ENCODE measurements around the gene NUDC.

Gene NUDC

DNA sequence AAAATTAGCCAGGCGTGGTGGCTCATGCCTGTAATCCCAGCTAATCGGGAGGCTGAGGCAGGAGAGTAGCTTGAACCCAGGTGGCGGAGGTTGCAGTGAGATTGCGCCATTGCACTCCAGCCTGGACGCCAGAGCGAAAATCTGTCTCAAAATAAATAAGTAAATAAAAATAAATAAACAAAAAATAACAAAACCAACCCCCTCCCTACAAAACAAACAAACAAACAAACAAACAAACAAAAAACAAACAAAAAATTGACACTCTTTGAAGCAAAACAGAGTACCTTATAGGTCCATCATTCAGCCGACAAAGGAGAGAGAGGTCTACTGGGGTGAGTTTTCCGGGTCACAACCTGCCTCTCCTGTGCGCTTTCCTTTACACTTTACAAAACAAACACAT is 44.1 kb downstream of the NUDC start:
- Mint-ChIP-seq H3K27me3 (ENCODE audit: low read depth, poor library complexity) (peaks cover 82% of the 10 kb centered on the region), H3K27ac (no peak overlapping the region), H3K4me1 (peaks cover 13% of the 10 kb centered on the region), H3K4me3 (no peak overlapping the region), H3K36me3 (ENCODE audit: low read depth) (no peaks in the 10 kb centered on the region), H3K9me3 (no peaks in the 10 kb centered on the region)
- no peak for DNase-seq
- TF ChIP-seq, protein P1, sequence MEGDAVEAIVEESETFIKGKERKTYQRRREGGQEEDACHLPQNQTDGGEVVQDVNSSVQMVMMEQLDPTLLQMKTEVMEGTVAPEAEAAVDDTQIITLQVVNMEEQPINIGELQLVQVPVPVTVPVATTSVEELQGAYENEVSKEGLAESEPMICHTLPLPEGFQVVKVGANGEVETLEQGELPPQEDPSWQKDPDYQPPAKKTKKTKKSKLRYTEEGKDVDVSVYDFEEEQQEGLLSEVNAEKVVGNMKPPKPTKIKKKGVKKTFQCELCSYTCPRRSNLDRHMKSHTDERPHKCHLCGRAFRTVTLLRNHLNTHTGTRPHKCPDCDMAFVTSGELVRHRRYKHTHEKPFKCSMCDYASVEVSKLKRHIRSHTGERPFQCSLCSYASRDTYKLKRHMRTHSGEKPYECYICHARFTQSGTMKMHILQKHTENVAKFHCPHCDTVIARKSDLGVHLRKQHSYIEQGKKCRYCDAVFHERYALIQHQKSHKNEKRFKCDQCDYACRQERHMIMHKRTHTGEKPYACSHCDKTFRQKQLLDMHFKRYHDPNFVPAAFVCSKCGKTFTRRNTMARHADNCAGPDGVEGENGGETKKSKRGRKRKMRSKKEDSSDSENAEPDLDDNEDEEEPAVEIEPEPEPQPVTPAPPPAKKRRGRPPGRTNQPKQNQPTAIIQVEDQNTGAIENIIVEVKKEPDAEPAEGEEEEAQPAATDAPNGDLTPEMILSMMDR (IDR thresholded peaks at IDR 0.05) = no peak

DNA sequence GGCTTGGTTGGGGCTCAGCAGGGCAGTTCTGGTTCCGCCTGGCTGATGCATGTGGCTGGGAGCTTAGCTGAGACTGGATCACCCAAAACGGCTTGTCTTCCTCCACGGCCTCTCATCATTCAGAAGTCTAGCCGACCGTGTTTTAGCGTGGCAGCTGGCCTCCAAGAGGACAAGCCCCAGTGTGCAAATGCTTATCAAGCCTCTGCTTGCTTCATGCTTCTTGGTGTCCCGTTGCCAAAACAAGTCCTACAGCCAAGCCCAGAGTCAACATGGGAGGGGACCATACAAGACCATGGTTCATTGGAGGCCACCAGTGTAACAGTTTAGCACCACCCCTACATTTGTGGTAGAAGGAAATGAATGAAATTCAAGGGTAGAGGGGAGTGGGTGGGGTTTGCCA is 49.3 kb downstream of the NUDC start:
- Mint-ChIP-seq H3K9me3 (no peaks in the 10 kb centered on the region), H3K27ac (no peak overlapping the region), H3K4me3 (no peak overlapping the region), H3K4me1 (peaks cover 24% of the 10 kb centered on the region), H3K27me3 (ENCODE audit: low read depth, poor library complexity) (peaks cover 52% of the 10 kb centered on the region), H3K36me3 (ENCODE audit: low read depth) (no peaks in the 10 kb centered on the region)
- TF ChIP-seq, protein P1 (IDR thresholded peaks at IDR 0.05) = no peak
- DNase-seq = no peak

- no peak overlapping the region for H3K27ac Mint-ChIP-seq
- TF ChIP-seq, protein P1 (IDR thresholded peaks at IDR 0.05) = no peak
- no peak overlapping the region for H3K4me3 Mint-ChIP-seq
- H3K27me3 Mint-ChIP-seq (ENCODE audit: low read depth, poor library complexity) = peaks cover 45% of the 10 kb centered on the region
- H3K4me1 Mint-ChIP-seq = peaks cover 21% of the 10 kb centered on the region
- no peaks in the 10 kb centered on the region for H3K36me3 Mint-ChIP-seq (ENCODE audit: low read depth)
- no peaks in the 10 kb centered on the region for H3K9me3 Mint-ChIP-seq
- DNase-seq = no peak
These were observed 50.0 kb downstream of the NUDC start for GRCh38 chr1:26971590-26971989.

- Mint-ChIP-seq H3K4me1 (peaks cover 19% of the 10 kb centered on the region), H3K4me3 (no peak overlapping the region), H3K36me3 (ENCODE audit: low read depth) (no peaks in the 10 kb centered on the region), H3K27ac (no peak overlapping the region), H3K9me3 (no peaks in the 10 kb centered on the region), H3K27me3 (ENCODE audit: low read depth, poor library complexity) (peaks cover 40% of the 10 kb centered on the region)
- no peak for DNase-seq
- TF ChIP-seq, protein P1 (IDR thresholded peaks at IDR 0.05) = no peak
These were observed 50.8 kb downstream of the NUDC start for GRCh38 chr1:26972390-26972789.

DNA sequence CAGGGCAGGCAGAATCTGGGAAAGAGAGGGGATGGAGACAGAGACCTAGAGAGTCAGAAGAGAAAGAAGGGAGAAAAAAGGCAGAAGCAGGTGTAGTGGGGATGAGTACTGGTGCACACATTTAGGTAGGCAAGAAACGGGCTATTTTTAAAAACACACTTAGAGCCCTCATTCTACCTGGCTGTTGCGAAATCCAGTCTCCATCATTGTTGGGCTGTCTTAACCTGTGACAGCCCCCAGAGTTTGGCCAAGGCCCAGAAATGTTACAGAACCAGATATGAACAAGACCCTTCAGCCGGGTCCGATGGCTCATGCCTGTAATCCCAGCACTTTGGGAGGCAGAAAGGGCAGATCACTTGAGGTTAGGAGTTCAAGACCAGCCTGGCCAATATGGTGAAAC is 51.3 kb downstream of the NUDC start:
- H3K4me1 Mint-ChIP-seq = peaks cover 19% of the 10 kb centered on the region
- H3K27ac Mint-ChIP-seq = no peak overlapping the region
- no peak for DNase-seq
- H3K4me3 Mint-ChIP-seq = no peak overlapping the region
- H3K36me3 Mint-ChIP-seq (ENCODE audit: low read depth) = no peaks in the 10 kb centered on the region
- H3K9me3 Mint-ChIP-seq = no peaks in the 10 kb centered on the region
- H3K27me3 Mint-ChIP-seq (ENCODE audit: low read depth, poor library complexity) = peaks cover 40% of the 10 kb centered on the region
- TF ChIP-seq, protein P1 (IDR thresholded peaks at IDR 0.05) = no peak

DNA sequence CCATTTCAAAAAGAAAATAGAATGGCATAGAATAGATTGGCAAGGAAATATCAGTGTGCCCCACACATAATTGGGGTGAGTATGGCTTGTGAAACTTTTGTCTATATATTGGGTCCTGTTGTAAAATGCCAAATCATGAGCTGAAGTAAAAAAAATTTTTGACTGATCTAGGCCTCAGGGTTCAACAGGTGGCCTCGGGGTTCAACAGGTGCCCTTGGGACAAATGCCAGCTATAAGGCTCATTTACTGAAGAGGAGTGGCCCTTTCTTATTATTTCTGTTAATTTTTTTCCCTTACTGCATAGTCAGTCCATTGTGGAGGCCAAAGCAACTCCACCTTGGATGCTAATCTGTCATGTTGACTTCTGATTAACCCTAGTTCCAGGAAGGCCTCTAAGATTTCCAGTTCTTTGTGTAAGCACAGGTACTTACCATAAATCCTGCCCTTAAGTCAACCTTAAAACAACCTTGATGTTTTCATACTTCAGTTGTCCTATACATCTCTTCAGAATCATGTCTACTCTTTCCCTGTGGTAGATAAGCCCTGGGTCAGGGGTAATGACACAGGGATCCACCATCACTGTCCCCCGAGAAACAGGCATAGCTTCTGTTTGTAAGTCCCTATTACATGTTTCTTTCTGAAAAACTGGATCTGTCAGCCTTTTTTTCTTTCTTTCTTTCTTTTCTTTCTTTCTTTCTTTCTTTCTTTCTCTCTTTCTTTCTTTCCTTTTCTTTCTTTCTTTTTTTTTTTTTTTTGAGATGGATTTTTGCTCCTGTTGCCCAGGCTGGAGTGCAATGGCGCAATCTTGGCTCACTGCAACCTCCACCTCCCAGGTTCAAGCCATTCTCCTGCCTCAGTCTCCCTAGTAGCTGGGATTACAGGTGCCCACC is 55.3 kb downstream of the NUDC start:
- TF ChIP-seq, protein P1 (IDR thresholded peaks at IDR 0.05) = no peak
- no peak for DNase-seq
- H3K4me1 Mint-ChIP-seq = peaks cover 9% of the 10 kb centered on the region
- H3K4me3 Mint-ChIP-seq = no peak overlapping the region
- H3K36me3 Mint-ChIP-seq (ENCODE audit: low read depth) = no peaks in the 10 kb centered on the region
- no peaks in the 10 kb centered on the region for H3K9me3 Mint-ChIP-seq
- H3K27ac Mint-ChIP-seq = no peak overlapping the region
- peaks cover 29% of the 10 kb centered on the region for H3K27me3 Mint-ChIP-seq (ENCODE audit: low read depth, poor library complexity)
